GM18951 (cell line): ENCODE measurements around the gene ARHGAP24.

ENCODE experiments used
- POLR2A ChIP-seq: IDR thresholded peaks from 4 replicates; pipeline ENCODE4 v1.6.1; 2011; ENCODE audit warnings: mild to moderate bottlenecking; ENCODE audit not compliant: insufficient read length, insufficient read depth; ENCODE audit errors: extremely low read depth
- in situ Hi-C: fragments of 300-500 bp; cut with MboI; formaldehyde crosslinking; loops from one replicate; pipeline ENCODE4 v1.12.0; 2022; ENCODE audit warnings: low sequenced_read_pairs, mixed read lengths, inconsistent platforms; ENCODE audit not compliant: unreplicated experiment

The ARHGAP24 gene

DNA sequence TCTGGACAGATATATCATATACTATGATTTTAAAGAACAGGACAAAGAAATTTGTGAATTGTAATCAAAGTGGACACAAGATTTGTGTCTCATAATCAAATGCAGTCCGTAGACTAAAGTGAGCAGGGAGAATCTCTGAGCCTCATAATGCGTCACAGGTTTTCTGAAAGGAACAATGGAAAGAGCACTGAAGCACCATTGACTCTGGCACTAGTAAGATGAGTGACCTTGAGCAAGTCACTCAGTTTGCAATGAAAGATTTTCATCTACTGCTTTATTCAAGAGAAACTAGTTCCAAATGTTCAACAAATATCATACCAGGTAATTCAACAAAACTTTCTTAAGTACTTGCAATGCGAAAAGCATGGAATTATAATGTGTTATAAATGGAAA is 569.6 kb downstream of the ARHGAP24 start:
- in situ Hi-C loops = no loop called here
- TF ChIP-seq POLR2A = no peak

DNA sequence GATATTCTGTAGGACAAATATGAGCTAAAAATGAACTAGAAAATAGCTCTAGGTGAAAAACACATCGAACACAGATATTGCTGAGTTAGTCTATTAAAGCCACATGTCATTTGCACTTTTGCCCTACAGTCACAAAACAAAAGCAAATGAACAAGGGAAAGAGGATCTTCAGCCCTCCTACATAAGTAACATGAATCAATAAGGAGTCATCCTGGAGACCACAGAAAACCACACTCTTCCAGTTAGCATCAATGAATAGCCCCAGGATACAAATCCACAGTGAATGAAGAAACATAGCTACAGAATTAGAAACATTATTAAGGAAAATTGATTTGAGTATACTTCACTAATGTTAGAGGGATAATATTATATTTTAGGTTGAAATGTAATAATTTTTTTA is 573.5 kb downstream of the ARHGAP24 start:
- in situ Hi-C loops = no loop called here
- no peak for TF ChIP-seq POLR2A

DNA sequence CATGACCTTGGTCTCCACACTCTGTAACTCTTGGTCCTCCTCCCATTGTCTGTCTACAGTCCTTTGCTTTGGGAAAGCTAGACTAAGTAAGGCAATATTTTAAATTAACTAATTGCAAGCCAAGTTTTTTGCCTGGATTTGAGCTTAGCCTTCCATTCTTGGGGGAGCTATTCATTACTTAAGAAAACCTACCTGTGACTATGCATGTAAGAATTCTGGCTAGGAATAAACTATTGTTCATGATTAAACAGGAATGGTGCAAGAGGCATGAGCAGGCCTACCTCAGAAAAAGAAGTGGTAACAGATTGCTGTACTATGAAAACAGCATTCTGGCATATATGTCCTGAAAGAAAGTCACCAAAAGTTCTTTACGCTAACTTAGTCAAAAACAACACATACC is 575.5 kb downstream of the ARHGAP24 start:
- TF ChIP-seq POLR2A = no peak
- in situ Hi-C loops = no loop called here
